ENCODE results near the gene CIAPIN1.
A peak's percentile ranks its signal among the peaks of the same experiment; 100 is the strongest.

CIAPIN1 gene

DNA sequence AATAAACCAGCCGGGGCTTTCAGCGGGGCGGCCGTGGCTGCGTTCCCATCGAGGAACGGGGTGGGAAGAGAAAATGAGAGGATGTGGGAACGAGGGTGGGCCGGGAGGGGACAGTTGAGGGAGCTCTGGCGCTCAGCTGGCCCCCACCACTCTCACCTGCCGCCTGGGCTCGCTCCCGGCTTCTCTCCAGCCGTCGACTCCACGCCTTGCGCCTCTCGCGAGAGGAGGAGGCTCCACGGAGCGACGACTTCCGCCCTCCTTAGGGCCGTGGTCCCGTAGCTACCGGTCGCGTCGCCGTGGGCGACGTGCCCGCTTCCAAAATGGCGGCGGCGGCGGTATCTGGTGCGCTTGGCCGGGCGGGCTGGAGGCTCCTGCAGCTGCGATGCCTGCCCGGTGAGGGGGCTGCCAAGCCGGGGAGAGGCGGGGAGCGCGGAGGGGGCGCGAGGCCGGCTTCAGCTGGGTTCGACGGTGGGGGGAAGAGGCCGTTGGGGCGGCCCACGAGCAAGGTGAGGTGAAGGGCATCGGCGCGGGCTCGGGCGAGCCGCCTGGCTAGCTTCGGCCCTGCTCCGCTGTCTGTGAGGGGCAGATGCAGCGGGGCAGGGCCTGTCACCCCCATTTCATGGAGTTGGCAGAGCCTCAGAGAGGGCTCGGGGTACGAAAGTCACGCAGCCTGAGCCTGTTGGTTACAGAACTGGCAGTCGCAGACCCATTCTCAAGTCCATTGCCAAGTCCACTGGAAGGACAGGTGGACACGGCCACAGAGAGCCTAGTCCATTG lies at the start of gene CIAPIN1, which contains the start of gene COQ9:
Gene CIAPIN1, minus strand, starts transcription at position 200 of the 777 bp plus-strand sequence. CDS start 6,457 bp downstream, outside the sequence.
Gene COQ9, plus strand, starts transcription at position 294 of the 777 bp plus-strand sequence. Its CDS starts 27 bp downstream, at position 321.
- peak; percentile 96 for DNase-seq (ENCODE audit: low read depth)
- peak within 1 kb of the TSS; percentile 97 for H3K4me3 ChIP-seq (ENCODE audit: low read length)
- TF ChIP-seq, protein P1, sequence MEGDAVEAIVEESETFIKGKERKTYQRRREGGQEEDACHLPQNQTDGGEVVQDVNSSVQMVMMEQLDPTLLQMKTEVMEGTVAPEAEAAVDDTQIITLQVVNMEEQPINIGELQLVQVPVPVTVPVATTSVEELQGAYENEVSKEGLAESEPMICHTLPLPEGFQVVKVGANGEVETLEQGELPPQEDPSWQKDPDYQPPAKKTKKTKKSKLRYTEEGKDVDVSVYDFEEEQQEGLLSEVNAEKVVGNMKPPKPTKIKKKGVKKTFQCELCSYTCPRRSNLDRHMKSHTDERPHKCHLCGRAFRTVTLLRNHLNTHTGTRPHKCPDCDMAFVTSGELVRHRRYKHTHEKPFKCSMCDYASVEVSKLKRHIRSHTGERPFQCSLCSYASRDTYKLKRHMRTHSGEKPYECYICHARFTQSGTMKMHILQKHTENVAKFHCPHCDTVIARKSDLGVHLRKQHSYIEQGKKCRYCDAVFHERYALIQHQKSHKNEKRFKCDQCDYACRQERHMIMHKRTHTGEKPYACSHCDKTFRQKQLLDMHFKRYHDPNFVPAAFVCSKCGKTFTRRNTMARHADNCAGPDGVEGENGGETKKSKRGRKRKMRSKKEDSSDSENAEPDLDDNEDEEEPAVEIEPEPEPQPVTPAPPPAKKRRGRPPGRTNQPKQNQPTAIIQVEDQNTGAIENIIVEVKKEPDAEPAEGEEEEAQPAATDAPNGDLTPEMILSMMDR (IDR thresholded peaks at IDR 0.05; ENCODE audit: insufficient read depth, low read depth, low read length, missing control alignments), result no peak

DNA sequence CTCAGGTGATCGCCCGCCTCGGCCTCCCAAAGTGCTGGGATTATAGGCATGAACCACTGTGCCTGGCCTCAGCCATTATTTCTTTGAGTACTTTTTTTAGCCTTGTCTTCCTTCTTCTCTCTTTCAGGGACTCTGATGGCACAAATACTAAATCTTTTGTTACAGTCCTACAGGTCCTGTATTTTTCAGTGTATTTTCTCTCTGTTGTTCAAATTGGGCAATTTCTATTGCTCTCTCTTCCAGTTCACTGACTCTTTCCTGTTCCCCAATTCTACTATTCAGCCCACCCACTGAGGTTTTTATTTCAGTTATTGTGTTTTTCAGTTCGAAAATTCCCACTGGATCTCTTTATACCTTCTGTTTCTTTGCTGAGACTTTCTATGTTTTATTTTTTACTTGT lies 46.6 kb upstream of the CIAPIN1 start:
- TF ChIP-seq, protein P1 (IDR thresholded peaks at IDR 0.05; ENCODE audit: insufficient read depth, low read depth, low read length, missing control alignments), result no peak
- no peak for DNase-seq (ENCODE audit: low read depth)
- H3K4me3 ChIP-seq (ENCODE audit: low read length), result no peak overlapping the region

DNA sequence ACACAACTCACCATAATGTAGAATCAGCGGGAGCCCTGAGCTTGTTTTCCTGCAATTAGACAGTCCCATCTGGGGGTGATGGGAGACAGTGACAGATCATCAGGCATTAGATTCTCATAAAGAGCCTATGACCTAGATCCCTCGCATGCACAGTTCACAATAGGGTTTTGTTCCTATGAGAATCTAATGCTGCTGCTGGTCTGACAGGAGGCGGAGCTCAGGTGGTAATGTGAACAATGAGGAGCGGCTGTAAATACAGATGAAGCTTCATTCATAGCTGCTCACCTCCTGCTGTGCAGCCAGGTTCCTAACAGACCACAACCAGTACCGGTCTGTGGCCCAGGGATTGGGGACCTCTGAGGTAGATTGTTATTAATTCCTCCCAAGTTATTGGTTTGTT lies 42.0 kb upstream of the CIAPIN1 start:
- H3K4me3 ChIP-seq (ENCODE audit: low read length), result no peak overlapping the region
- no peak for DNase-seq (ENCODE audit: low read depth)
- TF ChIP-seq, protein P1 (IDR thresholded peaks at IDR 0.05; ENCODE audit: insufficient read depth, low read depth, low read length, missing control alignments), result no peak

DNA sequence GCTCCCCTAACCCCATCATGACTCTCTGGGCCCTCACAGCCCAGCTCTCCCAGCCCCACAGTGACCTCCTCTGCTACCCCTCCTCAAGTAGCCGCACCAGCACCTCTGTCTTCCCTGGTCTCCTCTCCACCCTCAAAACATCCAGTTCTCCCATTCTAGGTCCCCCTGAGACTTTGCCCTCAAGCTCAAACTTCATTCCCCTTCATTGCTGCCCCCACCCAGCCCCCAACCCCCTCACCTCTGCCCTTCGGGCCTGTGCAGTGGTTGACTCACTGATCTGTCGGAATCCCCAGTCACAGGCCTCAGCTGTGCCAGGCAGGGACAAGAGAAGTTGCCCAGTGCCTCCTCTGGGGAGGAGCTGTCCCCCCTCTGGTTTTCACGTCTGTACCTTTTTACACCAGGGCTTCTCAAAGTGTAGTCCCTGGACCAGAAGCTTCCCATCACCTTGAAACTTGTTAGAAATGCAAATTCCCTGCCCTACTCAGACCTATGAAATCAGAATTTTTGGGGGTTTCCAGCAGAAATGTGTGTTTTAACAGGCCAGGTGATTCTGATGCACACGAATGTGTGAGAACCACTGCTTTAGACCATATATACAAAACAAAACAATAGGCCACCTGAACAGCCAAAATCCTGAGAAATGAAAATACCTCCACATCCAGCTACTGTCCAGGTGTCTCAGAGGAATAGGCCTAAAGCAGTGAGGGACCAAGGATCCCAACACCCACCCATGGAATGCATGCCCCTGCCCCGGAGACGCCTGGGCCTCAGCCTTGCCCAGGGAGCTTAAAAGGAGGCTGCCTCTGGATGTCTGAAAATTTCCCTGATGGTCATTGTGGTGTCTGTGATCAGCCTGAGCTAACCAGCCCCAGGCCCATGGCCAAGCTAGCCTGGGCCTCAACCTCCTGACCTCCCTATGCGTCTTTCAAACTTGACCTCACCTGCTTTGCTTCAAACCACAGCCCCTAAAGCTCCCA lies 40.0 kb upstream of the CIAPIN1 start:
- TF ChIP-seq, protein P1 (IDR thresholded peaks at IDR 0.05; ENCODE audit: insufficient read depth, low read depth, low read length, missing control alignments), result no peak
- no peak overlapping the region for H3K4me3 ChIP-seq (ENCODE audit: low read length)
- no peak for DNase-seq (ENCODE audit: low read depth)

DNA sequence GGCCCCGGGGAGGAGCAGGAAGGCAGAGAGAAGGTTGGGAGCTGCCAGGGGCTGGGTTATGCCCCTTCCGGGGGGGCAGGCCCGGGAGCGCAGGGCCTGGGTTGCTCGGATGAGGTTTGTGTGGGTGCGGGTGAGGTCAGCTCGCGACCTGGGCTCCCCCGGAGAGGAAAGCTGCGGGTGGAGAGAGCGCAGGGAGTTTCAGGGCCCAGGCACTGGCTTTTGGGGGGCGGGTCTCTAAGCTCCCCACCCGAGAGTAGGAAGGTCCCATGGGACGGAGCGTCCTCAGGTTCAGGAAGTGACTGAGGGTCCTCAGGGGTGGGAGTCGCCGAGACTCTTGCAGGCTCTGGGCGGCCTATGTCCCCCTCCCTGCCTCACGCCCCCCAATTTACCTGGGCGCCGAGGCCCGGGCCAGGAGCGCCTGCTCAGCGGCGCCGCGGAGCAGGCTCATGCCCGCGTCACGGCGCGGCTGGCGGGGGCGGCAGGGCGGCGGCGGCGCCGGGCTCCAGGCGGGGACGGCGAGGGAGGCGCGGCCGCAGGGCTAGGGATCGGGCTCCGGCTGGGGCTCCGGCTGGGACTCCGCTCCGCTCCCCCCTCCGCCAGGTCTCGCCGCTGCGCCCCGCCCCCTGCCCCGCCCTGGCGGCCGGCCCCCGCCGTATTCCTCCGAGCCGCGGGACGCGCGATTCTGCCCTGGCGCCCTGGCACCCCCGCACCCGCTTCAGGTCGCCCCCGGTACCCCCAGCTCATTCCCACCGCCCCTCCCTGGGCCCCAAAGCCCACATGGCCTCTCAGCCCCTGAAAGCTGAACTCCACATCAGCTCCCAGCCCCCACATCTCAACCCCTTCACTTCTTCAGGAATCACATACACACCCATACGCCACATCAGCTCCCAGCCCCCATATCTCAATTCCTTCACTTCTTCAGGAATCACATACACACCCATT lies 39.0 kb upstream of the CIAPIN1 start, which contains the start of gene DOK4:
Gene DOK4, minus strand, starts transcription at position 578 of the 942 bp plus-strand sequence. CDS start 6,986 bp downstream, outside the sequence.
- H3K4me3 ChIP-seq (ENCODE audit: low read length), result peak within 1 kb of the TSS; percentile 75
- DNase-seq (ENCODE audit: low read depth), result peak; percentile 89
- TF ChIP-seq, protein P1 (IDR thresholded peaks at IDR 0.05; ENCODE audit: insufficient read depth, low read depth, low read length, missing control alignments), result no peak

All from epithelial cell of esophagus (primary cell).